NK-92 treated with Interleukin-12 subunit alpha and Interleukin-12 subunit beta, amount 100 ng/mL, for 24 hours (cell line): ENCODE measurements around the gene FMO3.

Experiments
- DNase-seq: peaks from one replicate; lab custom pipeline; 2025; lab: John Stamatoyannopoulos, UW

Gene FMO3

DNA sequence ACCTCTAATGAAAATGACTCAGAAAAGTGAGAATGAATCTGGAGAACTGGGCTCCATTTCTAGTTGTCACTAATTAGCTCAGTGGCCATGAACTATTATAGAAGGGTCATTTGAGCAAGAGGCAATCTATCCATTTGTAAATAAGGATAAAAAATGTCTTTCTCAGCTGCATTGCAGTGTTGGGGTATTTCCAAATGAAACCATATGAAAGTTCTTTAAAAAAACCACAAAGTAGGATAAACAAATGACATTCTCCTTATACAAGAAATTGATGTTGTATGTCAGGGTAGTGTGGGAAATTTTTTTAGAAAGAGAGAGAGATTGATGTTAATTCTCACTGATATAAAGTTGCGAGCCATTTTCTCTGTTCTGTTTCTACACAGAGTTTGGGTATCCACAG, 26.0 kb downstream of the FMO3 start:
- no peak for DNase-seq

DNA sequence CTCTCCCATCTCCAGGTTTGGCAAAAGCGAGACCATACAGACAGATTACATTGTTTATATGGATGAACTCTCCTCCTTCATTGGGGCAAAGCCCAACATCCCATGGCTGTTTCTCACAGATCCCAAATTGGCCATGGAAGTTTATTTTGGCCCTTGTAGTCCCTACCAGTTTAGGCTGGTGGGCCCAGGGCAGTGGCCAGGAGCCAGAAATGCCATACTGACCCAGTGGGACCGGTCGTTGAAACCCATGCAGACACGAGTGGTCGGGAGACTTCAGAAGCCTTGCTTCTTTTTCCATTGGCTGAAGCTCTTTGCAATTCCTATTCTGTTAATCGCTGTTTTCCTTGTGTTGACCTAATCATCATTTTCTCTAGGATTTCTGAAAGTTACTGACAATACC, 26.4 kb downstream of the FMO3 start:
- no peak for DNase-seq

DNA sequence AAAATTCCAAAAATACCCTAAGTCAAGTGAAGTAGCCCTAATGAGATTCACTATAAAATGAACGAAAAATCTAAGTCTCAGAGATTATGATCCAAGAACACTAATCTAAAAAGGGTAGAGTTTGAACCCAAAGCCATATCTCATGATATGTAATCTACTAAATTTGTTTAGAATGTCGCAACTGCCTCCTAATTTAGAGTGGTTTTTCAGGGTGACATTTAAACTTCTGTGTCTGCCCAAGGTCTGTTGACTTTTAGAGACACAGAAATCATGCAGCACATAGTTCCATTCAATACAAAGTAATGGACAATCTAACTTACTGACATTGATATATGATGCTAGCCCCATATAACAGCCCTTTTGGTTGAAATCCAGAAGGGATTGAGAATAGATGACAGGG, 28.9 kb downstream of the FMO3 start:
- DNase-seq = no peak

DNA sequence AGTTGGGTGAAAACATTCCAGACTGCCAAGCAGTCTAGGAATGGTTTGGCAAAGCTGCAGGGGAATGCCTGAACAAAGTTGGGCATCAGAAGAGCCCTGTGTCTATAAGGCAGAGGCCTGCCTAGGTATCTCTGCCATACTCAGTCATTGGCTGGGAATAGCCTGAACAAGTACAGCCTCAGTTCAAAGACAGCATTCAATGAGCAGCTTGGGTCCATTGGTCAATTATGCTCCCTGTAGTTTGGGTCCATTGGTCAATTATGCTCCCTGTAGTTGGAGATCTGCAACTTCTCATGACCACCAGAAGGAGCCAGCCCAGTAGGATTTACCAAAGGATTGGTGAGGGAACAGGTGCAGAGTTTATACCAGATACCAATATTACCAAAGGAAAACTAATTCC, 31.6 kb downstream of the FMO3 start:
- no peak for DNase-seq

DNA sequence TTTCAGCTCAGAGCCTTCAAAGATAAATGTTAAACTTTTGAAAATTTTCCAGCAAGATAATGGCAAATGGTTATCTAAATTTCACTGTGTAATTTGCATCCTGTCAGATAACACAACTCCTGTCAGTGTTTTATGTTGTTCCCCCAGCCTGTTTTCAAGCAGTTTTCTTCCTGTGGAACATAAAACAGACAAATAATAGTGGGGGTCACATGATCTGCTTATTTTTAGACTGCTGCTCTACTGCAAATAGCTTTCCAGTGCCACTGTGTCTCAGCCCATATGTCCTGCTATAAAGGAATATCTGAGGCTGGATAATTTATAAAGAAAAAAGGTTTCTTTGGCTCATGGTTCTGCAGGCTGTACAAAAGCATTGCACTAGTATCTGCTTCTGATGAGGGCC, 32.2 kb downstream of the FMO3 start:
- DNase-seq = no peak

DNA sequence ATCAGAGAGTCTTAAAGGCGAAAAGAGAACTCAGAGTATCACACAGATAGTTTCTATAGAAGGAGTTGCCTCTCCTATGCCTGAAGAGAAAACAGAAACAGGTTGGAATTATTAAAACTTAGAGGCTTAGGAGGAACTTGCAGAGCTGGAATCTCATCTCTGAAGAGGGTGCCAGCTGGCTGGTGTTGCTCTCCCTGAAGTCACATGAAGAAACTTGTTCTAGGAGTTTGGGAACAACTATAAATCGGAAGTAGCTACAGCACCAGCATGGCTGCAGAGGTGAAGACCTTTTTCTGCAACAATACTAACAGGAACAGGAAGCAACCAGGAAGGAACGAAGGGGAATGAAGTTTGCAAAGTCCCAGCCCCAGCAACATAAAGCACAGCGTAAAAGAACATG, 35.8 kb downstream of the FMO3 start:
- DNase-seq = no peak

DNA sequence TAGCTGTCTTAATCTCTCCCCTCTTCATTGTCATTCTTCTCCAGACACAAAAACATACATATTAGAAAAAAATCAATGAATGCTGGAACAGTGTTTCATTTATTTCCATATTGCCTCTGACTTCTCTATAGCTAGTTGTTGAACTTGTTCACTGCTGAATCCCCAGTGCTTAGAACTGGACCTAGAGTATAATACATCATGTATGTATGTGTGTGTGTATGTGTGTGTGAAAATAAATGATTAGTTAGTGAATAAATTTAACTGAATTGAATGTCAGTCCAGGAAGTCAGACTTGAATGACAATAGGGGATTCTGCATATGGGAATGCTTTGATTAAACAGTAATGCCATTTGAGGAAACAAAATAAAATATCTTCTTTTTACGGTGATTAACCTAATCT, 36.4 kb downstream of the FMO3 start:
- no peak for DNase-seq

DNA sequence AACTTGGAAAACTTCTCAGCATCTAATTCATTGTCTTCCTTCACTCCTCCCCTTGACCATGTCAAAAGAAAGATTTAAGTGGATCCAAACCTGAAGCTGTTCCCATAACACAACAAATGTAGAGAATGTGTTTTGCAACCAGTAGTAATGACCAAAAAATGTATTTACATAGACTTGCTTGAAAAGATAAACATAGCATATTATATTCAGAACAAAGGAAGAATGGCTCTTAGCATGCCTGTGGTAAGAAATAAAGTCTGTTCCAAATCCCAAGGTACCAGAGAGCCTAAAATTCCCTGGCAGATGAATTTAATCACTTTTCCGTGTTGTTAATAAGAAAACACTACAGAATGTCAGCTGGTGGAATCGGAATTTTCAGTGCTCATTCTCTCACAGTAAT, 36.8 kb downstream of the FMO3 start:
- no peak for DNase-seq

DNA sequence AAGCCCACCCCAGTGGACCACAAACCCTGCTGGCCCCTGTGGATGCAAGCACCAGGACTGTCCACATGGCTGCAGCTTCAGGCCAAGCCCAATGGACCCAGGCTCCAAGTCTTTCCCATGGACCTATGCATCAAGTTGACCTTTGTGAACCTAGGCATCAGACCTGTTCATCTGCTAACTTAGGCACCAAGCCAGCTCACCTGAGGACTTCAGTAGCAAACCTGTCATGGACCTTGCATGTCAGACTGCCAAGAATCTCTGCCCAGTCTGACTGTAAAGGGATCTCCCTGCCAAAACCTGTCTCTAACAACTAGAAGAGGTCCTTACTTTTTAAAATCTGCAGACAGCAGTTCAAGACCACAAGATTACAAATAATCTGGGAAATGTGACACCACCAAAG, 37.8 kb downstream of the FMO3 start:
- no peak for DNase-seq

DNA sequence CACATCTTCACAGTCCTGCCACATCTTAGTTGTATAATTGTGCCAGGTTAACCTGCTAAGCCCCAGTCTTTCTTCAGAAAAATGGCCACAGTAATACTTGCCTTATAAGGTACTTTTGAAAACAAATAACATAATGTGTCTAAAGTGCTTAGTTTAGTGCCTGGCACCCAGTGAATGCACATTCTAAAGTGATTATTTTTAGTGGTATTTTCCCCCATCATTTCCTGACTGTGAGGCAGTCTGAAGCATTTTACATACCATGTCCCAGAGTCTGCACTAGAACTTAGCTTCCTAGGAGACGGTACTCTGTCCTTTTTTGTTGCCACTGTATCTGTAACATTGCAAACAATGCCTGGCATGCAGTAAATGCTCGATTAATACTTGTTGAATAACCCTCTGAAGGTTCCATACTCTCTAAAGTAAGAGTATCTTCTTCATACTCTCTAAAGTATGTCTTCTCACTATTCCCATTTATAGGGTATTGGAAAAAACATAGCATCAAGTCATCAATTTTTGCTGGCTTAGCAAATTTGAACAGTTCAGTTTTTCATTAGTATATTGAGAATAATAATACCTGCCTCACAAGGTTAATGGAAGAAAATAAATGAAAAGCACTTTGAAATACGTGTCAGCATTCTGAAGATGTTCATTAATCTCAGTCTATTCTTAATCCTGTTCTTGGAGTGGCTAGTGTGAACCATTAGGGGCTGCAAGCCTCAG, 43.7 kb downstream of the FMO3 start:
- no peak for DNase-seq

DNA sequence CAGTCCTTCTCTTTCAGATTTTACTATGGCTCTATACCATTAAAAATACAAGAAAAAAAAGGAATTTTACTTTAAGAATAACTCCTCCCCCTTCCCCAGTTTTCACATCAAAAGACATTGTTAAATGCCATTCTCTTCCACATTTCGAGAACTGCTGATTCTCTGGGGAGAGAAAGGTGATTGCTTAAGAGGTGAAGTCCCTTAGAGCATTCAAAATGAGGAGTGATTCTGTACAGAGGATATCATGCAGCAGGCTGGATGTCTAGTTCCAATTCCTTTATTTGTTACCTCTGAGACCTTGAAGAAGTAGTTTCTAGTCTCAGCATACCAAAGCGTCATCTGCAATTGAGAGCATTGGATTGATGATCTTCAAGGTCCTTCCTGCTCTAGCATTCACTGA, 46.9 kb downstream of the FMO3 start:
- DNase-seq = no peak

DNA sequence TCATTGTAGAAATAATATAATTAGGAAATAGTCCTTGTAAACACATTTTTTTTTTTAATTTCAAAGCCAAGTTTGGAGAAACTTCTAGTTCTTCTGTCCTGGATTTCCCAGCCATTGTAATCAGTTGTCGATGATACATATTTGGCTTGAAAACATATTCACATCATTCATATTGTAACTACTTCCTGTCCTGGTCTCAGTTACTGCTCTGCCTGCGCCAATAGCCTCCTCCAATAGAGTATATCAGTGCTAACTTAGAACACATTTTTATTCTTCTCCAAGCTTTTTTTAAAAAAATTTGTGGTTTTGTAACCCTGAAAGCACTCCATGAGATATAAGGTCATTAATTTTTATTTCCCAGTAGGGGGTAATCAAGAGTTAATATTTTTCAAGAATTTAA, 48.3 kb downstream of the FMO3 start:
- DNase-seq = no peak

DNA sequence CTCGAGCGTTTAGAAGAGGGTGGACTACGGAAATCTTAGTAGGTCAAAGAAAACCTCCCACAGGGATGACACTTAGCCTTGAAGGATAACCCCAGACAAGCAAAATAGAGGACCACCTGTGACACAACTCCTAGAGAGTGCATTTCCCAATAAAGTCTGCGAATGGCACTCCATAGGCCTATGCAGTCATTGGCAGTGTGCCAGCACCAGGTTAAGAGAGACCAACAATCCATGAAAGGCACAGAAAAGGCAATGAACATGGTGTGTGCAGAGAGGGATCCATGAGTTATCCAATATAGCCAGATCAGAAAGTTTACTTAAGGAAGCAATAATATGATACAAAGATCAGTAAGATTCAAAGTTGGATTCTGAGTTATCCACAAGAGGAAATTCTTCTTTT, 49.2 kb downstream of the FMO3 start:
- DNase-seq = no peak

DNA sequence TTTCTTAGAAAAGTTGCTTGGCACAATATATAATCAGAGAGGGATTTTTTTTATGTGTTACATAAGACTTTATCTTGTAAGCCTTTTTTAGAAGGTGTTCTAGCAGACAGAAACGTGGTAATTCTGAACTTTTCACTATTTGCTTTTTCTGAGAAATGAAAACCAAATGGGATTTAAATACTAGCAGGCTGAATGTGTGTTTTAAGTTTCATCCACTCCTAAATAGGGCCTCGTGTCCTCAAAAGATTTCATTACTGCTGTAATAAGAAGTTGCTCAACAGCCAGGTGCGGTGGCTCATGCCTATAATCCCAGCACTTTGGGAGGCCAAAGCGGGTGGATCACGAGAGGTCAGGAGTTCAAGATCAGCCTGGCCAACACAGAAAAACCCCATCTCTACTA, 49.7 kb downstream of the FMO3 start:
- DNase-seq = no peak

DNA sequence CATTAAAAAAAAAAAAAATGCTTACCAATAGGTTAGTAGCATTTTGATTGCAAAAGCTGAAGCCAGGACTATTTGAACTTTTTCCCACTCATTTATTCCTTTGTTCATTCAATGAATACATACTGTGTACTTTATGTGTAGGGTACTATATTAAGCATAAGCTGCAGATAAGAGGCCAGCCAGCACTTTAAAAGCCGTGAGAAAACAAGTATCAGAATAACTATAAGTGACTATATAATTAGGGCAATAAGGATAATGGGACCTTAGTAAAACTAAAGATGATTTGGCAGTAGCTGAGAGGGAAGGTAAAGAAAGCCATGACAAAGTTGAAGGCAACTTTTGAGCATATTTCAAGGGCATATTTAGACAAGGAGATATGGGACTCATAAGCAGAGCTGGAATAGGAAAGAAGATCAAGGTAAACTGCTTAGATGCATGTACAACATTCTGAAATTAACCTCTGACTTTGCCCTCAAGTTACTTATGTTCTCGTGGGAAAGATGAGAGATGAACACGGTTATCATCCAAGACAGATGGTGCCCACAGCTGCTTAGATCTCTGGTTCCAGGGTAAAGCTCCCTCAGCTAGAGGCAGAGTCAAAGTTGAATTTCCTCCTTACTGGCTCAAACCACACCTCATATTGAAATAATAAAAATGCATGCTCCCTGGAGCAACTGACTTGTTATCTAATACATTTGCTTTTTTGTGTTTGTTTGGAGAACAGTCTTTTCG, 50.4 kb downstream of the FMO3 start:
- DNase-seq = no peak

DNA sequence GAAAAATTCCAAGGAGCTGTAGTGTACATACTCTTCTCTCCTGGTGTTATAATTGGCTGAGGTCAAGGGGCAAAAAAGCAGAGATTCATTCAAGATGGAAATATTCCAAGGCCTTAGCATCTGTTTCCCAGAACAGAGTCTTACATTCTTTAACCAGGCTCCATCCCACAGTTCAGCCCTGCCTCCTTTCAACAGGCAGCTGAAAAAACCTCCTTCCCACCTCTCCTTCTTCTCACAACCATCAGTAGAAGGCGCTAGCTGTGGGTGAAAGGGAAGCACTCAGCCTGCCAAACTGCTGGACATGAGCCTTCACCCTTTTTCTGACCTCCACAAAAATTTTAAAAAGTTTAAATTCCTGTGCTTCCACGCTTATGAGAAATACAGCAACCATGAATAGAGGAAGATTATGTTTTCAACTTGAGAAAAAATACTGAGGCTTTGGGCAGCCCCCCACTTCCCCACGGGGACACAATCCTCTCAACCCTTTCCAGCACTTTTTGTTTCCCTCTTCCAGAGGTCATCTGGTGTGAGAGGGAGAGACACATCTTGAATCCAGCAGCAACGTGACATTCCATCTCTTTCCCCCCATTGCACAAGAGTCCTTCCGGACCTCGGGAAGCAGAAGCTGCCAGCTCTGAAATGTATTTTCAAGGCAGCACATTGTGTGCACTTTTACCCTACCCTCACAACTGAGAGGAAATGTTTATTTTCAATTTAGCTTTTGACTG, 51.1 kb downstream of the FMO3 start:
- DNase-seq = no peak

DNA sequence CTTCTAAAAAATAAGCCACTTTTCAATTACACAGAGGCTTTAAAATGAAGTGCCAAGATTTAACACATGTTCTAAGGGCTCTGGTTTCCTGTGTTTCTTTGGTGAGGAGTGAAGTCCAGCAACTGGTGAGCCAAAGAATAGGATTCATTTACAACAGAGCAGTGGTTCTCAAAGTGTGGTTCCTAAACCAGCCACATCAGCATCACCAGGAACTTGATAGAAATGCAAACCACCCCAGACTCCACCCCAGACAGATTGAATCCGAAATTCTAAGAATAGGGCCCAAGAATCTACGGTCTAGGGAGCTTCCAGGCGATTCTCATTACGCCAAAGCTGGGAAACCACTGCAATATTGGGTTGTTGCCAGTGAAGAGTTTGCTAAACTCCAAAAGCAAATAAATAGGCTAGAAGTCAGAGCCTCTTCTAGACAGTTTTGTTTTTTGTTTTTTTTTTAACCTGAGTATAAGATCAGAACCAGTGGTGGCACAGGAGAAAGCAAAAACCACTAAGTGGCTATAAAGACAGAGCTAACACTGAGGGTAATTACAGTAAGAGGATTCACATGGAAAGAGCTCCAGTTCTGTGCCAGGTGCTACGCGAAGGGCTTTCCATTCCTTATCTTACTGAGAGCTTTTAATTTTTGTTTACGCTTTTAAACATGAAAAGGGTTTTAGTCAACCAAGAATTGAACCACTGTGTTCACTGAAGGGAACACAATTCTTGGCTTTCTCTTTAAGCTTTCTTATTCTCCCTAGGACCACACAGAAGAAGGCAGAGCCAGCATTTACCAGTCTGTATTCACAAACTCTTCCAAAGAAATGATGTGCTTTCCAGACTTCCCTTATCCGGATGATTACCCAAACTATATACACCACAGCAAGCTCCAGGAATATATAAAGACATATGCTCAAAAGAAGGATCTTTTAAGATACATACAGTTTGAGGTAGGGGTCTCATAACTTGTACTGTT, 52.0 kb downstream of the FMO3 start:
- DNase-seq = no peak

DNA sequence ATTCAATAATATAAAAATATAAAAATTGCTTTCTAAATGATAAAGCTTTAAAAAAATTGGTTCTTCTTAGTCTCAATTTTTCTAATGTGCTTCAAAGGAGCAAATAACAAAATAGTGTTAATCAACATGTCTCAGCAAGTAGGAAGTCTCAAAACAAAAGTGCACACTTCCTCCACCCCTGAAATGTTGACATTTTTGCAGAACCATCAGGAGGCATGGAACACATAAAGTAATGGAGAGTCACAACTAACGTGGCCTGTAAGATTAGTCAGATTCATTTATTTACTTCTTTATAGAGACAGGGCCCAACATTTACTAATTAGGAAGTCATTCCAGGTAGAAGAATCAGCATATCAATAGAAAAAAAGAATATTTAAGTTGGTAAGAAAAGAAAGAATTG, 59.5 kb downstream of the FMO3 start:
- no peak for DNase-seq

DNA sequence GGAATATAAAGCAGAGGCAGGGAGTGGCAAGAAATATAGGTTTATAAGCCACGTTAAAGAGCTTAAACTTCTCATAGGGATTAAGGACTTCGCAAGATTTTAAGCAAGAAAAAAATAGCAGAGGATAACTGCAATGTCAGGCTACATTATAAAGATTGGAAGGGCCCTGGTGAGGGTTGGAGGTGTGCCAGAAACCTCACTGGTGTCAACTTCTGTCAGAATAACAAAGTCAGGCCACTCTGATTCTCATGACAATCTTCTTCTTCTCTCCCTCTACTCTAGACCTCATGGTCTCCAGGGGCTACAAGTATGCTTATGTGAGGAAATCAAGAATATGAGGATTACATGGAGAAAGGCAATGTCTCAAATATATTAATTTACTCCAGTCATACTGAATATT, 61.8 kb downstream of the FMO3 start:
- no peak for DNase-seq

DNA sequence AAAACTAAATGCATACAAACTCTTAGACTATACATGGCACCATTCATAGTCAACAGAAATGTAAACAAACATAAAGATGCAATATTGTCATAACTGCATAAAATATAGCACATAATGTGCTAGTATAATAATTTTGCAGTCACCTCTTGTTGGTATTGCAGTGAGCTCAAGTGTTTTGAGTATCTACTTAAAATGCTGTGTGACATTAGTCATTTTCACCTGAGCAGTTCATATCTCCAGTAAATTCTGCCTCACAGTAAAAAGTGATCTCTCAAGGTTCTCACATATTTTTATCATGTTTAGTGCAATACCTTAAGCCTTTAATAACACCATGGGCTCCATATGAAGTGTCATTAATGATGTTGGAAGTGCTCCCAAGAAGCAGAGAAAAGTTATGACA, 64.8 kb downstream of the FMO3 start:
- DNase-seq = no peak

DNA sequence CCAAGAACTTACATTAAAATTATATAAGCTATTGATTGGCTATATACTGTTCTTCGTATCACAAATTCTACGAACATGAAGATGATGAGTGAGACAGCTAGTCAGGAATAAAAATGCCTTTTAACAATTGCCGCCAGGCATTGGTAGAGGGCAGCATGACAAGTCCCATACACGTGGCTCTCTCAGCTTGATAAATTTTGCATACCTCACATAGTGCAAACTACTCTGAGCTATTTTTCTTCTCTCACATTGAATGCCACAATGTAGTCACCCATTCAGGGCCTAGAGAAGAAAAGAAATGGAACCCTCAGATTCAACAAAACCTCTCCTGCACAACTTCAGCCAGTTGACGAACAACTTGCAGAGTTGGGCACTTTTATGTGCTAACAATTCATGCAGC, 67.4 kb downstream of the FMO3 start:
- DNase-seq = no peak

DNA sequence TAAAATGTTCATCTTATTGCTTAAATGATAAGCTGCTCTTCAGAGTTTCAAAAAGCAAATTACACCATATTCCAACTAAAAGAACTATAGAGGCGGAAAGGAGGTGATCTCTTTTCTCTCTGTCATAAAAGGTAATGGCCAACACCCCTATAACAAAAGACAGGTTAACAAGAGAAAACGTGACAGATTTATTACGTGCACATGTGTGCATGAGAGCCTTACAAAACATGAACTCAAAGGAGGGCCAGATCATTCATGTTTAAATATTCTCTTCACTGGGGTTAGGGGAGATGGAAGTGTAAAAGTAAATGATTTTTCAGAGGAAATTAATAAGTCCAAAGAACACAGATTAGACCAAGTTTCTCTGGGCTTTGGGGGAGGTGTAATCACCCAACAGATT, 67.8 kb downstream of the FMO3 start:
- DNase-seq = no peak
